GM10847 (cell line): ENCODE measurements around the gene CPA1.

Experiments used
- POLR2A ChIP-seq: IDR thresholded peaks from 2 replicates; pipeline ENCODE4 v1.6.1; 2011; ENCODE audit not compliant: insufficient read length; ENCODE audit errors: extremely low read depth

CPA1 gene

DNA sequence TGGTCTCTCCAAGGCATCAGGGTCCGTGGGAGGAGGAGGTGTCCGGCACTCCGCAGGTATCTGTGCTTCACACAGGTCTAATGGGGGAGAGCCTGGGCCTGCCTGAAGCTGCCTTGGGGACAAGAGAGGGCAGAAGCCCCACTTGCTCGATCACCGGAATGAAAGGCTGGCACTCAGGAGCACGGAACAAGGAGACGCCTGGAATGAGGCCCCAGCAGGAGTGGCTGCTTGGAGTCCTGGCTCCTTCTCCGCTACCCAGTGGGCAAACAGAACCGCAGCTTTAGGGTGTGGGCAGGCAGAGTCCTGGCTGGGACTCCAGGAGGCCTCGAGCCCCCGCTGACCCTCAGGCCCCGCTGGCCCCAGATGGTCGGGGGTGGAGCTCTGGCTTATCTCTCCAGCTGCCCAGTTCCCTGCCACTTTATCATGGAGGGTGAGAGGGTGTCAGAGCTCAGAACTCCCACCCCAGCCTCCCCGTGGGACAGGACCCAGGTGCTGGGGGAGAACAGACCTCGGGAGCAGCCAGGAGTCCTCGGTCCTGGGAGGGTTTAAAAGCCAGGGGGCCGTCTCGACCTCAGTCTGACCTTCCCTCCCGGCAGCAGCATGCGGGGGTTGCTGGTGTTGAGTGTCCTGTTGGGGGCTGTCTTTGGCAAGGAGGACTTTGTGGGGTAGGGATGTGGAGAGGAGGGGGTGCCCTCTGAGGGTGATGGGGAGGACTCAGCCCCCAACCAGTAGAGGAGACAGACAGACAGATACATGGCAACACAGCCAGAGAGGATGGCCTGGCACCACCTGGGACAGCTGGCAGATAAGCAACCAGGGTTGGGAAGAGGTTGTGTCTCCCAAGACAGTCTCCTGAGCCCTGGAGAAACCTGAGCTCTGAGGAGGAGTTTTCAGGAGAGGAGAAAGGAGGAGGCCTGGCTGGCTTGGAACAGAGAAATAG, at the start of gene CPA1:
CPA1 (plus strand) TSS at position 574 of the 940 bp plus-strand sequence; CDS start at position 601, 27 bp downstream.
- TF ChIP-seq POLR2A, result no peak

DNA sequence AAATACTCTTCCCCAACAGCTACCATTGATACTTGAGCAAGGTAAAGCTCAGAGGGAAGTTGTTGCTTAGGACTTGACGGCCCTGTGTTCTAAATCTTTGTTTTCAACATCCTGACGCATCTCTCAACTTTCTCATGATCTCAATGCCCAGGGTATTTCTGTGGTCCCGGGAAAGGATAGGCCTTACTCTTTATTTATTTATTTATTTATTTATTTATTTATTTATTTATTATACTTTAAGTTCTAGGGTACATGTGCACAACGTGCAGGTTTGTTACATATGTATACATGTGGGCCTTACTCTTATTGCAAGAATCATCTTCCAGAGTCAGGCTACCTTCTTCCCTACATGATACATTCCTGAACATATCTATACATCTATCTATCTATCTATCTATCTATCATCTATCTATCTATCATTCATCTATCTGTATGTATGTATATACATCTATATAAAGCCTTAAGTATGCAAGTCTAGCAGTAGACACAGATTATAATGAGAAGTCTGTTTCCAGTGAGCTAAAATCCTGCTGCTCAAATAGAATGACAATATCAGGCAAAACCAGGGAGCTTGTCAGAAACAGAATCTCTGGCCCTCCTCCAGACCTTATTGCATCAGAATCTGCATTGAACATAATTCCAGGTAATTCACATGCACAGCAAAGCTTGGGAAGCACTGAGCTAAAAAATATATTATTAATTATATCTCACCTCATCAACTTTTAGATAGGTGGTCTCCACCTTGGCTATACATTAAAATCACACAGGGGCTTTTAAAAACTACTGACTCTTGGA, 47.8 kb upstream of the CPA1 start:
- TF ChIP-seq POLR2A, result no peak

GRCh38 chr7:130333832-130334231, 46.5 kb upstream of the CPA1 start:
- TF ChIP-seq POLR2A, result no peak

DNA sequence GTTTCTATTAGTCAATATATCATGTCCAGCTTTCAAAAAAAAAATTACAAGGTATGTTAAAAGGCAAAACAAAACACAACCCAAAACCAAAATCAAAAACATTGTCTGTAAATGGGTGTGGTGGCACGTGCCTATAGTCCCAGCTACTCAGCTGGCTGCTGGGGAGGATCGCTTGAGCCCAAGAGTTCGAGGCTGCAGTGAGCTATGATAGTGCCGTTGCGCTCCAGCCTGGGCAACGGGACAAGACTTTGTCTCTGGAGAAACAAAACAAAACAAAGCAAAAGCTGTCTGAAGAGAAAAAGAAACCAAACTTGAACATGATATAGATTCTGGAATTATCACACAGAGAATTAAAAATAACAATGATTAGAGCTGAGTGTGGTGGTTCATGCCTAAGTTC, 46.0 kb upstream of the CPA1 start:
- no peak for TF ChIP-seq POLR2A

DNA sequence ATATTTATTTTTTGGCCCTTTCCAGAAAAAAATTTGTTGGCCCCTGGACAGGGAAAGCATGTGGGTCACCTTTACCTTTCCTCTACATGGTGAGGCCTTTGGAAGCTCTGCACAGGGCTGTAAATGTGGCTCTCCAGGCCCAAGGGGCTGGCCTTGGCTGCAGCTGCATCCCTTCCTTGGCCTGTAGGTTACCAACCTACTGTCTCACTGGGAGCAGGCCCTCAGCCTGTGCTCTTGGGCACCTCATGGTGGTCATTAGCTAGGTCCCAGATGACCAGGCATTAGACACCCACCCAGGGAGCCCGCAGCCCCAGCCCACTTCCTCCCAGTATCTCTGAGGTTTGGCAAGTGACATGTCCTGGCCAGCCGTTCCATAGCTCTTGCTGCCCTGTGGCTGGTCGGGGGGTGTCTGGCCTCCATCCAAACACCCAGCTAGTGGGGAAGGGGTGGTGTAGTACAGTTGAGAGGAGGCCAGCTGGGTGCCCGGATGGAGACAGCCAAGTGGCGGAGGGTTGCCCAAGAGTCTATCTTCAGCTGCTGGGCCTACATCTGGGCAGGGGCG, 42.8 kb upstream of the CPA1 start:
- TF ChIP-seq POLR2A, result no peak

DNA sequence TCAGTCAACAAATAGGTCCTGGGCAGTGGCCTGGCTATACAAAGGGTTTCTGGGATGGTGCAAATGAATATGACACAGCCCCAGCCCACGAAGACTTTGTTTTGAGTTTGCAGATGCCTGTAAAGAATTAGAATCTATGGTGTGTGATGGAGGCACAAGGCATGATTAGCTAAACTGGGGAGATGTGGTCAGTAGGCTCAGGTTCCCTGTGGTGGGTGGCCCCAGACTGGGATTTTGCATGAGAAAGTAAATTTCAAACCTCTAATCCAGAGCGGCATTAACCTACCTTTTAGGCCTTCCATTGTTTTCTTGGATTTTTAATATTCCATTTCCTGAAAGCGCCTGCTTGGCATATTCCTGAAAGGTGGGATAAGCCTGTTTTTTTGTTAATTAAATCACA, 42.1 kb upstream of the CPA1 start:
- TF ChIP-seq POLR2A, result no peak

- no peak for TF ChIP-seq POLR2A
Measured at GRCh38 chr7:130341882-130342281, 38.4 kb upstream of the CPA1 start.

- no peak for TF ChIP-seq POLR2A
Measured at GRCh38 chr7:130342701-130343380, 37.5 kb upstream of the CPA1 start.

- no peak for TF ChIP-seq POLR2A
Measured at GRCh38 chr7:130344271-130344866, 35.9 kb upstream of the CPA1 start, which contains the start of gene CPA5. CPA5 (plus strand) TSS chr7:130344816; CDS start chr7:130346486, 1,670 bp downstream.

- no peak for TF ChIP-seq POLR2A
Measured at GRCh38 chr7:130345136-130345535, 35.2 kb upstream of the CPA1 start.

DNA sequence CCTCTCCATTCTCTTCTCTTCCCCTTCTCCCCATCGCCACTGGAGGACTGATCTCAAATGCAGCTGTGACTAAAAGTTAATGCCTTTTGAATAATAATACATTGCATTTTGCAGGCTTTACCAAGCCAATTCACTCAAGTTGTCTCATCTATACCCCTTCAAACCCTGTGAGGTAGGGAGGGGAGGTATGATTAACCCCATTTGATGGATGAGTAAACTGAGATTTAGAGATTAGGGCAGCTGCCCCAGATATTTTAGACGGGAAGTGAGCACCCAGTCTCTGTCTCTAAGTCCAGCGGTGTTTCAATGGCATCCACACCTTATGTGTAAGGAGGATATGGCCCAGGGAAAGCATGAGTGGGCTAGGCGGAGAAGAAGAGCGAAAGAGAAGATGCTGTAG, 34.6 kb upstream of the CPA1 start:
- no peak for TF ChIP-seq POLR2A

DNA sequence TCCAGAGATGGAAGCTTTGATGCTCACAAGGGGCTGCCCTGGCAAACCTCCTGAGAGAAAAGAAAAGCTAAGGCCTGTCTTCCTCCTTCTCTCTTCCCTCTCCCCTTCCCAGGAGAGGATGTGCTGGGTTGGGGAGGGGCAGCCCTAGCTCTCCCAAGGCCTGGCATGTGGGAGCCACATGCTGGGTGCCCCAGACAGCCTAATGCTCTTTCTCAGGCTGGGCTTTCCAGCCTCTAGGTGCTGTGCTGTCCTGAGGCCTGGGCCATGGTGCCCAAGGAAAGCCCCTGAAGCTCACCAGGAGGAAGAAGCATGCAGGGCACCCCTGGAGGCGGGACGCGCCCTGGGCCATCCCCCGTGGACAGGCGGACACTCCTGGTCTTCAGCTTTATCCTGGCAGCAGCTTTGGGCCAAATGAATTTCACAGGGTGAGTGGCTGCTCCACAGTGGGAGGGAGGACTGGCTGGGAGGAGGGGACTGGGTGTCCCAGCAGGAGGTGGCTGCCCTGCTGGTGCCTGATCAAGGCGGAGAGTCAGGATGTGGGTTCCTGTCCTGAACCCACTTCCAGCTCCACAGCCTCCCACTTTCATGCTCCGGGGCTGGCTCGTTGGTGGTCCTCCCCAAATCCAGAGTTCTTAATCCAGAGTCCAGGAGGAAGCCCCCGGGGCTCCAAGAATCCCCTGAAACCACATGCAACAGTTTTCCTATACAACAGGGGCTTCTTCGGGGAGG, 34.0 kb upstream of the CPA1 start:
- no peak for TF ChIP-seq POLR2A

GRCh38 chr7:130346941-130347340, 33.4 kb upstream of the CPA1 start:
- TF ChIP-seq POLR2A, result no peak
